CD4-positive, alpha-beta T cell treated with Interleukin-15 for 1 hour (primary cell): ENCODE results near the gene AKAP6.

ENCODE experiments used
- DNase-seq: peaks from one replicate; pipeline ENCODE4 v3.0.0-alpha.2; 2020

AKAP6 gene

GRCh38 chr14:32329146-32329545, at the start of gene AKAP6:
TSS of gene AKAP6 (plus strand) at chr14:32329298. CDS start at chr14:32433494, 104,196 bp downstream.
- DNase-seq, result no peak

- DNase-seq, result no peak
Measured at GRCh38 chr14:32286602-32287001, 42.5 kb upstream of the AKAP6 start.

- no peak for DNase-seq
Measured at GRCh38 chr14:32296366-32296765, 32.7 kb upstream of the AKAP6 start.

GRCh38 chr14:32298346-32298745, 30.8 kb upstream of the AKAP6 start:
- no peak for DNase-seq

- no peak for DNase-seq
Measured at GRCh38 chr14:32300136-32300535, 29.0 kb upstream of the AKAP6 start.

GRCh38 chr14:32303865-32304264, 25.2 kb upstream of the AKAP6 start:
- DNase-seq, result no peak

- no peak for DNase-seq
Measured at GRCh38 chr14:32304296-32304695, 24.8 kb upstream of the AKAP6 start.

GRCh38 chr14:32306549-32306948, 22.5 kb upstream of the AKAP6 start:
- no peak for DNase-seq

GRCh38 chr14:32307881-32308582, 21.1 kb upstream of the AKAP6 start:
- DNase-seq, result no peak

GRCh38 chr14:32310876-32311275, 18.2 kb upstream of the AKAP6 start:
- no peak for DNase-seq

- no peak for DNase-seq
Measured at GRCh38 chr14:32311294-32312009, 17.6 kb upstream of the AKAP6 start.

- no peak for DNase-seq
Measured at GRCh38 chr14:32312010-32312331, 17.1 kb upstream of the AKAP6 start.

- no peak for DNase-seq
Measured at GRCh38 chr14:32313844-32314376, 15.2 kb upstream of the AKAP6 start.

- no peak for DNase-seq
Measured at GRCh38 chr14:32318087-32318795, 10.9 kb upstream of the AKAP6 start.

GRCh38 chr14:32319368-32320049, 9.6 kb upstream of the AKAP6 start:
- DNase-seq, result no peak

GRCh38 chr14:32324601-32325000, 4.5 kb upstream of the AKAP6 start:
- DNase-seq, result no peak

GRCh38 chr14:32327255-32327961, 1.7 kb upstream of the AKAP6 start:
- no peak for DNase-seq

GRCh38 chr14:32329690-32330285, 690 bp downstream of the AKAP6 start:
- DNase-seq, result no peak

GRCh38 chr14:32330351-32331111, 1.4 kb downstream of the AKAP6 start:
- no peak for DNase-seq

GRCh38 chr14:32331206-32331605, 2.1 kb downstream of the AKAP6 start:
- DNase-seq, result no peak
